ENCODE results near the gene ZNF446. TPM values are rescaled to one million over a fixed set of nuclear protein-coding genes. Genes with fewer than 3 reads are reported as not detected.
A peak's percentile ranks its signal among the peaks of the same experiment; 100 is the strongest.
"Not testable (repeated sequence)": the region's sequence is repeated elsewhere in the genome, so short reads cannot be mapped to it uniquely, and the experiment has no call there.

The ZNF446 gene
- total RNA-seq, 1 donor from 2014 or later = 2.4 TPM

GRCh38 chr19:58468216-58468839 lies 7.8 kb upstream of the ZNF446 start:
- no peak overlapping the region for H3K4me3 ChIP-seq (ENCODE audit: low read depth, low read length)
- FAIRE-seq (peak; percentile 13), DNase-seq (ENCODE audit: low read depth) (peak; percentile 40)
- H3K27me3 ChIP-seq (ENCODE audit: control insufficient read depth, insufficient read depth, low read length) = no peaks in the 10 kb centered on the region
- TF ChIP-seq CTCF (IDR thresholded peaks at IDR 0.05; ENCODE audit: insufficient read depth, low read length, severe bottlenecking) = peak; percentile 8
- peaks cover 14% of the 10 kb centered on the region for H3K36me3 ChIP-seq (ENCODE audit: control insufficient read depth, insufficient read depth, low read length)

- Histone ChIP-seq H3K4me3 (ENCODE audit: low read depth, low read length) (no peak overlapping the region), H3K36me3 (ENCODE audit: control insufficient read depth, insufficient read depth, low read length) (peaks cover 16% of the 10 kb centered on the region), H3K27me3 (ENCODE audit: control insufficient read depth, insufficient read depth, low read length) (no peaks in the 10 kb centered on the region)
- TF ChIP-seq CTCF (IDR thresholded peaks at IDR 0.05; ENCODE audit: insufficient read depth, low read length, severe bottlenecking) = no peak
- no peak for DNase-seq (ENCODE audit: low read depth)
- no peak for FAIRE-seq
Observed at GRCh38 chr19:58469241-58470013, 6.7 kb upstream of the ZNF446 start.

GRCh38 chr19:58470837-58471543 lies 5.2 kb upstream of the ZNF446 start:
- H3K27me3 ChIP-seq (ENCODE audit: control insufficient read depth, insufficient read depth, low read length); DNase-seq (ENCODE audit: low read depth); H3K4me3 ChIP-seq (ENCODE audit: low read depth, low read length): not testable (repeated sequence)
- FAIRE-seq = peak; percentile 89
- peaks cover 16% of the 10 kb centered on the region for H3K36me3 ChIP-seq (ENCODE audit: control insufficient read depth, insufficient read depth, low read length)

GRCh38 chr19:58471736-58472135 lies 4.4 kb upstream of the ZNF446 start:
- H3K36me3 ChIP-seq (ENCODE audit: control insufficient read depth, insufficient read depth, low read length) = peaks cover 16% of the 10 kb centered on the region
- no peak for FAIRE-seq
- no peaks in the 10 kb centered on the region for H3K27me3 ChIP-seq (ENCODE audit: control insufficient read depth, insufficient read depth, low read length)
- no peak for DNase-seq (ENCODE audit: low read depth)
- no peak for TF ChIP-seq CTCF (IDR thresholded peaks at IDR 0.05; ENCODE audit: insufficient read depth, low read length, severe bottlenecking)
- no peak overlapping the region for H3K4me3 ChIP-seq (ENCODE audit: low read depth, low read length)

- DNase-seq (ENCODE audit: low read depth) (no peak), FAIRE-seq (no peak)
- Histone ChIP-seq H3K36me3 (ENCODE audit: control insufficient read depth, insufficient read depth, low read length) (peaks cover 17% of the 10 kb centered on the region), H3K27me3 (ENCODE audit: control insufficient read depth, insufficient read depth, low read length) (no peaks in the 10 kb centered on the region), H3K4me3 (ENCODE audit: low read depth, low read length) (no peak overlapping the region)
- no peak for TF ChIP-seq CTCF (IDR thresholded peaks at IDR 0.05; ENCODE audit: insufficient read depth, low read length, severe bottlenecking)
Observed at GRCh38 chr19:58473775-58474174, 2.4 kb upstream of the ZNF446 start.
